Measurements from ENCODE around the gene PIMREG.

PIMREG gene

GRCh38 chr17:6462692-6463091 is 18.4 kb downstream of the PIMREG start:
- DNase-seq, result no peak

- DNase-seq, result no peak
Measured at GRCh38 chr17:6463616-6464445, 19.6 kb downstream of the PIMREG start.

DNA sequence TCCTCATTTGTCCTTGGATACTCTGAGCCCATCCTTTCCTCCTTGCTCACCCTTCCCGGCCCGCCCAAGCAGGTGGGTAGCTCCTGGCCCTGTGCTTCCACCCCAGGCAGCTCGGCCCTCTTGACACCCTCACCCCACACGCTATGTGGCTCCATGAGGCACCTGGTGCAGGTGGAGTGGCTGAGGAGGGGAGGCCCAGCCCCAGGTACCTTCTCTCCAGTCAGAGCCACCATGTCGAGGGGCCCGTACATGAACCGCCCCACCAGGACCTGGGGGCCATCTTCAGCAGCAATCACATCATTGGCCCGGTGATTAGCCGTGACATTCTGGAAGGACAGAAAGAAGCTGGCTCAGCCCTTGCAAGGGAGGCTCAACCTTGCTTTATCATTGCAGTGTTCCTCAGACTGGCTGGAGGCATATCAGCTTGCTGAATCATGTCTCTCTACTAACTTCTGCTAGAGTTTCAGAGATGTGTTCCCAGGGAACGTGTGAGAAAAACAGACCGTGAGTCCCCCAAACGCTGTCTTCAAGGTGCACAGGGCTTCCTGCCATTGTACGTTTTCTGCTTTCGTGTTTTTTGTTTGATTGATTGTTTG is 20.3 kb downstream of the PIMREG start:
- no peak for DNase-seq

DNA sequence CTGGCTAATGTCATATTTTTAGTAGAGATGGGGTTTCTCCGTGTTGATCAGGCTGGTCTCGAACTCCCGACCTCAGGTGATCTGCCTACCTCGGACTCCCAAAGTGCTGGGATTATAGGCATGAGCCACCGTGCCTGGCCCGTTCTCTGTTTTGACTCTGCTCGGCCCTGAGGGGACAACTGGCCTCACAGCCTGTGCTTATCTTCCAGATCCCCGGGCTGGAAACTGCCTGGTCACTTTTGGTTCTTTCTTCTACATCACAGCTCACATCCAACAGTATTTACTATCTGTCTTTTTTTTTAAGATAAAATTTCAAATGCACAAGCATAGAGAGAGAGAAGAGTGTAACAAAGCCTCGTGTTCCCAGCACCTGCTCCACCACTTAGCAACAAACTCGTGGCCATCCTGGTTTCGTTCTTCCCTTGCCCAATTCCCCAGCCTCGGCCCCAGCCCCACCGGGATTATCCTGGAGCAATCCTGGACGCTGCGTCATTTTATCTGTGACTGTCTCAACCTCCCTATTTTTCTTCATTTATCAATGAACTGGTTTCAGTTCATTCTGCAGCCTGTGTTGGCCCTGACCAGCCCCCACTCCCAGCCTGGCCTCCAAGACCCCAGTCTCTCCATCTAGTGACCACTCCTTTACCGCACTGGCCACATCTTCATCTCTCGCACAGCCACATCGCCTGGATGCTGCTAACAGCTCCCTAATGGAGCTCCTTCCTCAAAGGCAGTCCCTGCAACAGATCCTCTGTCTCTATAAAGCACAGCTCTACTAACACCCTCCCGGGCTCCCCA is 21.1 kb downstream of the PIMREG start:
- DNase-seq, result no peak

GRCh38 chr17:6467567-6467966 is 23.3 kb downstream of the PIMREG start:
- DNase-seq, result no peak

DNA sequence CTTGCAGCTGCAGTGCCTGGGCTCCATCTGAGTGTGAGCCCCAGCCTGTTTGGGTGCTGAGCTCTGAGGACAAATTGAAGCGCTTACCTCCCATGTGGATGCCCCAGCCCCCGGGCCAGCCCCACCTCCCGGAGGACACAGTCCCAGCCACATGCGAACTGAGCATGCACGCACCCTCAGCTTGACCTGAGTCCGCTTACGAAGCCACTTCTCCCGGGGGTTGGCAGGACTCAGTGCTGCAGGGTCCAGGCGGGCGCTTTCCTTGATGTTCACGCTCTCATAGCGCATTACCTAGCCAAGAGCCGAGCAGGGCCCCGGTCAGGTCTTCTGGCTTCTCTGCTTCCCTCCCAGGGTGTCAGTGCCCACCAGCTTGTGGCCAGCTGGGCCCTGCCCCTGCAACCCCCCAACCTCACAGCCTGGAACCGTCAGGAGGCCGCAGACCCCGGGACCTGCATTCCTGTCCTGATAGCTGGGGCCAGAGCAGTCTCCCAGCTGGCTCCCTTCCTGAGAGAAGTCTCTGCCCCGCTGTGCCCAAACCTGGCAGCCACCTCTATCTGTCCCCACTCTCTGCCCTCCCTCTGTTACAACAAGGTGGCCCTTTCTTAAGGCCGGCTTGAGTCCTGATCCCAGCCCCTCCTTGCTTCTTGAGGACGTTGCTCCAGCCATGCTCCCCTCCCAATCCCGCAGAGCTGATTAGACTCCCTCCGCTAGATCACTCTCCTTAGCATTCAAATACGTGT is 24.0 kb downstream of the PIMREG start:
- DNase-seq, result no peak

GRCh38 chr17:6470146-6470718 is 26.0 kb downstream of the PIMREG start:
- no peak for DNase-seq

GRCh38 chr17:6470751-6471521 is 26.7 kb downstream of the PIMREG start:
- no peak for DNase-seq

DNA sequence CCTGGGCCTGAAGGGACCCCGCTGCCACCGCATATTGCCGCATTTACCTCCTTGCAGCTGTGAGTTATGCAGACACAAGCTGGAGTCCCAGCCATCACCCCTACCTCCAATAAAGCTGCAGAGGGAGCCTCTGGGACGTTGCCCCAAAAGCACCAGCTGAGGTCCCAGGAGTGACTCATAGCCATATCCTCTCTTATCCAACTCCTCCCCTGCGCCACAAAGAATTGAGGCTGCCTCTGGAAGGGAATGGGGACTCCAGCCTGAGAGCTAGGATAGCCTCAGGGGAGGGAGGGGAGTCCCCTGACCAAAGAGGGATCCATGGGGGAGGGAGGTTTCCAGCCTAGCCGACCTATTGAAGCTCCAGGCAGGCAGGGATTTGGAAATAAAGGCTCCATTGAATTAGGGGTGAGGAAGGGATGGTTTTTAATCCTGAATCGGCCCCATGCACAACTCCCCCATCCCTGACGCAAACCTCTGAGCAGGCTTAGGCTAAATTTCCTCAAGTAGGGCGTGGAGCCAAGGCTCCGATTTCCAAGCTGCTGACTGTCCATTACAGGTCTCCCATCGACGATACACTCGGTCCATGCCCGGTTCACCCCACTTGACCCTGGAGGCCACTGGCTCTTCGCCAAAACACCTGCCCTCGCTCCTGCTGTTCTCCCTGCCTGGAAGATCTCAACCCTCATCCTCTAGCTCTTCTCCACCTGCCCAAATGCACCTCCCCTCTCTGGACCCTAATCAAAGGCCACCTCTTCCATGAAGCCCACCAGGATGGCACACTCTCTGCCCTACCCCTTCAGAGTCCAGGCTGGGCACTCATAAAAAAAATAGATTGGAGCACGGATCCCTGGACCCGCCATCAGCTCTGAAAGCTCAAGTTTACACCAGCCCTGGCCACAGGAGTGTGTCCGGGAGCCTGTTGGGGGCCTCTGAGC is 27.5 kb downstream of the PIMREG start:
- DNase-seq, result no peak

DNA sequence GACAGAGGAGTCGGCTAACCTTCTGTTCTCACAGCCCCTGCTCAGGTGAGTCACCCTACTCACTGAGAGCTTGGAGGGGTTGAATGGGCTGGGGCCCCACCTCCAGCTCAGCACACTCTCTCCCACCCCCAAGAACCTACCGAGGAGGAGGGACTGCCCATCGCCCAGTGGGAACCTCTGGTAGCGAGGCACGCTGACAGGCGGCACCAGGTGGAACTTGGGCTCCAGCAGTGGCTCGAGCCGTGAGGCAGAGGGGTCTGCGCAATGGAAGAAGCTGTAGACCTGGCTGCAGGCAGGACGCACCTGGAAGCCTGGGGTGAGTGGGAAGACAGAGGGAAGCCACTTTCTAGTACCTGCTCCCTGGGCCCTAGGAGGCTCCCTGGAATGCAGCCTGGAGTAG is 28.3 kb downstream of the PIMREG start:
- DNase-seq, result no peak

- peak; percentile 64 to 70 for DNase-seq
Measured at GRCh38 chr17:6473128-6473767, 29.0 kb downstream of the PIMREG start.

DNA sequence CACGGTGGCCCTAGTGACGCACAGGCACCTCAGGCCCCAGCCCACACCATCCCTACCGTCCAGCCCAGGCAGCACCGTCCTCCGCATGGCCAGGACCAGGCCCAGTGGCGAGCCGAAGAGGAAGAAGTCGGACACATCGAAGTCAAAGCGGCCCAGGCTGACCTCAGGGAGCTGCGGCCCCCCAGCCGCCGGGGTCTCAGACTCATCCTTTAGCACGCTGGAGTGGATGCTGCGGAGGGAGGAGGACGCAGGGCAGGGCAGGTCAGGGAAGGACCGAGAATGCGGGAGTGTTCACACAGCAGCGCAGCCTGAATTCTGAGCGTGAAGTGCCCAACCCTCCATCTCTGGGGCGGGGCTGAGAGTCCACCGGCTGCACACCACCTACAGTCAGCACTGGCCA is 30.1 kb downstream of the PIMREG start:
- DNase-seq, result no peak

GRCh38 chr17:6474906-6475305 is 30.7 kb downstream of the PIMREG start:
- DNase-seq, result no peak

DNA sequence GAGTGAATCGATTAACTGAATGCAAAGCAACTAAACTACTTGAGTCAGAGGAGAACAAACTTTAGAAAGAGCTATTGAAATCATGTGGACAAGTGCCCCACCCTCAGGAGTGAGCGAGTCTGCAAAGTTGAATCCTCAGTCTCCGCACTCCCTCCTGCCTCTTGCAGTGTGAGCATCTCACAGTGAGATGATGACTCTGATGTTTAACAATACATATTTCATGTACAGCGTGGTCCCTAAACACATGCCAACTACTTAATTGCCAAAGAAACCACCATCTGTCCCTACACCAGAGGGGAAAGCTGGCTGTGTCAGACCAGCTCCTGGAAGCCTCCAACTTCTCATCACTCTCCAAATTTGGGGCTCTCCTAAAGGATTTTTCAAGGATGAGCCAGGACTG is 31.2 kb downstream of the PIMREG start:
- DNase-seq, result no peak

DNA sequence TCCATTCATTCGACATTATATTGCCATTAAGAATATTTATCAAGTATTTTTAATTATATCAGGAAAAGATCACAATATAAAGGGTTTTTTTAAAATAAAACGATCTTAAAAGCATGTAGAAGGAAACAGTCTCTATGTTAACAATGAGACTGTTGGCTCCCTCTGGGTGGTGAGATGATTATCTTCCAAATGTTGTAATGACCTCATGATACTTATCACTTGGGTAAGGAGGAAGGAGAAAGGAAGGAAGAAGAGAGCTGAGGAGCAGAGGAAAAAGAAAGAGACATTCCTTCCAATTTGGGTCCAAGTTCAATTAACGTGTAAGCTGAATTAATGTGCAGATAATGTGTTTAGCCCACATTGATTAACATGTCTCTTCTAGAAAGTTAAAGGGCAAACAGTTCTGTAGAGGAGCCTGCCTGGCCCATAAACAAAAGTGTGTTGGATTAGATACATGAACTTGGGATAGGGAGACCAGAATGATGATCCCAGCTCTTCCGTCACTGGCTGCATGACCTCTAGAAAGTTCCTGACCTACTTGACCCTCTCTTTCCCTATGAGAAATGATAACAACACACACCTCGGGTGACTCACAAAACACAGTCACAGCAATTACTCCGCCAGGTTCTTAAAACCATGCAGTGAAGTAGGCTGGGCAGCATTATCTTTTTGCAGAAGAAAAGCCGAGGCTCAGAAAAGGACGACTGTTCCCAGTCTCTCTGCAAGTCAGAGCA is 32.0 kb downstream of the PIMREG start:
- DNase-seq, result no peak

GRCh38 chr17:6476810-6477179 is 32.5 kb downstream of the PIMREG start:
- DNase-seq, result no peak

DNA sequence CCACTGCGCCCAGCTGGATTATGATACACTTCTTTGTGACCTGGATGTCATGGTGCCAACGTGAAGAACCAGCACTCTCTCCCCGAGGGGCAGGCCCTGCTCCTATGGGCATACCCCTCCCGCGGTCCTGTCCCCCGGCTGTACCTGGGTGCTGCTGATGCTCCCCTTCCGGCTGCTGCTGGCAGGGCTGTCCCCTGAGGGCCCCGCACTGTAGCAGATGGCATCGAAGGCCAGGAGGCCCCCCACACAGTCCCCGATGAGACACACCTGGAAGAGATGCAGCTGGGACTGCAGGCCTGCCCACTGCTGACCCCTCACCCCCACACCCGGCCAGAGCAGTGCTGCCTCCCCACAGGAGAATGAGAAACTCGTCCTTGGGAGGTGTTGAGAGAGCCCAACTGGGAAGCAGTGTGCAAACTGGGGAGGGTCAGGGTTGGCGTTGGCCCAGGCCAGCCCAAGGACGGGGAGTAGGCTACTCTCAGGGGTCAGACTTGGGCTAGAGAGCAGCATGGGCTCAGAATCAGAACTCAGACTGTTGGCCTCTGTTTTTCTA is 33.7 kb downstream of the PIMREG start:
- no peak for DNase-seq

DNA sequence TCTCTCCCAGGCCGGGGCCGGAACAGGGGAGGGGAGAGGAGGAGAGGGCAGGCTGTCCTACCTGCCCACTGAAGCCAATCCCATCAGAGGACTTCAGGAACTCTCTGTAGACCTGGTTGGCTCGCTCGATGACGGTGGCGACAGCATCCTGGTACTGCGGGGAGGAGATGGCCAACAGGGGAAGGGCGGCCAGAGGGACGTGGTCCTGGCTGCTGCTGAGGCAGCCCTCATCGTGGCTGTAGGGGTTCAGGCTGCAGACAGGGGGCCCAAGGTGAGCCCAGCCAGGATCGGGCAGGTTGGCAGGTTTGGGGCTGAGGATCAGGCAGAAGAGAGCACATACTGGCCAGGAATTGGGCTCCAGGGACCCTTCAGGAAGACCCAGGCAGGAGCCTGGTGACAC is 34.2 kb downstream of the PIMREG start:
- no peak for DNase-seq

DNA sequence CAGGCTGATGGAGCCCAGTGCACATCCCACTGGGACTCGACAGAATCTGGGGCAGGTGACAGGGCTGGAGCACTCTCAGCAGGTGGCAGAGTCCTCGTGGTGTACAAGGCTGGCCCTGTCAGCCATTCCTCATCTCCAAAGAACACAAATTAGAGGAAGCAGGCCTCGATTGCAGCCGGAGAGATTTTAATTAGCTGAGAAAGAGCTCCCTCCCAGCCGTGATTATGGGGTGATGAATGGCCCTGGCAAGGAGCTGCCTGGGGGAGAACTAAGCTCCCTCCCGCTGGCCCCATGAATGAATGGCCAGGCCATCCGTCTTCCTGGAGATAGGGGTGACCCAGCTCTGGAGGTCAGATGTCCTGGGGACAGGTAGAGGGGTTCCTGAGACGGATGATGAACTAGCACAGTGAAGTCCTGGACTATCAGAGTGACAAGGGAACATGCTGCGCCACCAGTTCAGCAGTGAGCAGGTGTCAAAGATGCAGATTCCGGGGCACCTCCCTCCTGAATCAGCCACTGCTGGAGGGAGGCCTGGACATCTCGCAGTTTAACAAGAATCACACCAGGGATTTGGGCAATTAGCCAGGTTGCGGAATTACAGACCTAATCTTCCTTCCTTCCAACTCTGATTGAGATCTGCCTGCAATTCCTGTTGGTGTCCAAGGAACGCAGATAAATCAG is 35.5 kb downstream of the PIMREG start:
- DNase-seq, result no peak
